ENCODE measurements around the gene PNKD. TPM values are rescaled to one million over a fixed set of nuclear protein-coding genes. Genes with fewer than 3 reads are reported as not detected.

Gene PNKD
- total and polyA plus RNA-seq, 2 experiments from 2014 or later, result 28.2 to 83.3 TPM

DNA sequence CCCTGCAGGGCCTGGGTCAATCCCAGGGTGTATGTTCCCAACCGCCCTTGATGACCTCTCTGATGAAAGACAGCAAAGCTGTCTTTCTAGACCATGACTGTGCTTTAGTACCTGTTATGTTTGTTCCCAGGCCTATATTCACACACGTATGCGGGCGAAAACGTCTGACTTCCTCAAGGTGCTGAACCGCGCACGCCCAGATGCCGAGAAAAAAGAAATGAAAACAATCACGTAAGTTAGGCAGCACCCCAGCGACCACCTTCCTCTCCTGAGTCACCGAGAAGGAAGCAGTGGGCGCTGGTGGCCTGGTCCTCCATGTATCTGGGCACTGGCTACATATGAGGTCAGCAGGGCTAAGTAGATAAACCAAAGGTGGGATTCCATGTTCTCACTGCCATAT lies 20.6 kb upstream of the PNKD start (continued):
- TF ChIP-seq ZNF462 (CRISPR knock-in tag; IDR thresholded peaks at IDR 0.05), result no peak
- TF ChIP-seq STAT1 (IDR thresholded peaks at IDR 0.05; ENCODE audit: unreplicated experiment), result no peak
- no peak for TF ChIP-seq ZNF331 (CRISPR knock-in tag; IDR thresholded peaks at IDR 0.05; ENCODE audit: low read depth)
- TF ChIP-seq ZNF114 (CRISPR knock-in tag; IDR thresholded peaks at IDR 0.05), result no peak
- TF ChIP-seq POLR2AphosphoS5 (IDR thresholded peaks at IDR 0.05; ENCODE audit: low read depth), result no peak

GRCh38 chr2:218252509-218253231 lies 17.6 kb upstream of the PNKD start:
- no peak overlapping the region for H3K27ac ChIP-seq (ENCODE audit: low read depth)
- no peaks in the 10 kb centered on the region for H3K27me3 ChIP-seq (ENCODE audit: insufficient read depth)
- H3K36me3 Mint-ChIP-seq (ENCODE audit: low read depth), result peaks cover 80% of the 10 kb centered on the region
- H4K20me1 ChIP-seq (replicated peaks; ENCODE audit: insufficient read depth), result peaks cover 13% of the 10 kb centered on the region
- H3K4me3 Mint-ChIP-seq, result no peak overlapping the region
- DNase-seq (ENCODE audit: low spot score) (no peak), ATAC-seq (no peak)
- H3K79me2 ChIP-seq (replicated peaks; ENCODE audit: insufficient read depth), result peaks cover 4% of the 10 kb centered on the region; the same call in 1 of the 2 replicates
- no peaks in the 10 kb centered on the region for H3K4me1 ChIP-seq (ENCODE audit: insufficient read depth)
- H2AFZ ChIP-seq, result no peak overlapping the region
- peaks cover 6% of the 10 kb centered on the region; the same call in 1 of the 2 replicates for H3F3A ChIP-seq (replicated peaks; ENCODE audit: low read depth)
- peaks cover 3% of the 10 kb centered on the region; the same call in 2 of the 3 replicates for H3K4me1 Mint-ChIP-seq
- no peak overlapping the region for H3K4me2 ChIP-seq
- H3K27me3 Mint-ChIP-seq (ENCODE audit: insufficient read depth, low read depth, poor library complexity), result peaks cover 9% of the 10 kb centered on the region
- H3K36me3 ChIP-seq (ENCODE audit: insufficient read depth), result peaks cover 73% of the 10 kb centered on the region
- no peak for TF ChIP-seq CREB1 (CRISPR knock-in tag; IDR thresholded peaks at IDR 0.05; ENCODE audit: low read depth)
- no peak for TF ChIP-seq ZNF114 (CRISPR knock-in tag; IDR thresholded peaks at IDR 0.05)
- TF ChIP-seq JUNB (IDR thresholded peaks at IDR 0.05; ENCODE audit: unreplicated experiment), result no peak
- TF ChIP-seq POLR2AphosphoS5 (IDR thresholded peaks at IDR 0.05; ENCODE audit: low read depth), result no peak
- no peak for TF ChIP-seq STAT1 (IDR thresholded peaks at IDR 0.05; ENCODE audit: unreplicated experiment)
- no peak for TF ChIP-seq ZNF331 (CRISPR knock-in tag; IDR thresholded peaks at IDR 0.05; ENCODE audit: low read depth)
- no peak for TF ChIP-seq EZH2 (IDR thresholded peaks at IDR 0.05; ENCODE audit: low read depth, unreplicated experiment)
- H3K9me3 Mint-ChIP-seq, result no peaks in the 10 kb centered on the region
- no peak overlapping the region for H3K27ac Mint-ChIP-seq
- no peak overlapping the region for H3K4me3 ChIP-seq
- no peaks in the 10 kb centered on the region for H3K9me2 ChIP-seq (ENCODE audit: insufficient read depth)
